ENCODE measurements around the gene MAL. TPM values are rescaled to one million over a fixed set of nuclear protein-coding genes. Genes with fewer than 3 reads are reported as not detected.

The MAL gene
- total RNA-seq, 6 experiments from 2014 or later = not detected

DNA sequence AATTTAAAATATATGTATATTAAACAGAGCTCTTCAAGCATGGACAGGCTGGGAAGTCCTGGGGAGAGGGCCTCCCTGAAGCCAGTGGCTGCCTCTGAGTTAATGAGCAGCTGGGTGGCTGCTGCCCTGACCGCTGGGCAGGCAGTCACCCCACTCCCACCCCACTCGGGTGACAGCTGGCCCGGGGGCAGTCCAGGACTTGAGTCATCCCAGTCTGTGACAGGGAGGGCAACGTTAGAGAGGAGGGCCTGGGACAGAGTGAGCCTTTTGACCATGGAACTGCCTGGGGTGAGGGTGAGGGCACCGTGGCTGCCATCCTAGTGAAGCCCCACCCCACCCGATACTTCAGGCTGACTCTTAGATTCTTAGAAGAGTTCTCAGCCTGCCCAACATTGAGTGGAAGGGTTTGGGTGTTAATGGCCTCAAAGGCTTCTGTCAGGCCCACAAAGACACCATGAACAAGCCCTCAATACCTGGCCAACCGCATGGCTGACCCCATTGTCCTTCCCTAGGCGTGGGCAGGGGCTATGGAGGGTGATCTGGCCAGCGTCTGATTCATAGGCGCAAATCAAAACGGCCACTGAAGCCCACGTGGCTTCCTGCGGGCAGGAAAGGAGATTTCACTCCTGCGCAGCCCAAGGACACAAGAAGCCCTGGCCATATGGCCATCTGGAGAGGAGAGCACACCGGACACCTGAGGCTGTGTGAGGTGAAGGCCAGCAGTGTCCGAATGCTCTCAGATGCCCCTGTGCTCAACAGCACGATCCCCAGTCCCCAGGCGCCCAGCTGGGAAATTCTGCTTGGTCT is 48.6 kb downstream of the MAL start:
- Mint-ChIP-seq H3K27ac (no peak overlapping the region), H3K4me1 (ENCODE audit: low read depth) (no peaks in the 10 kb centered on the region), H3K27me3 (ENCODE audit: insufficient read depth) (peaks cover 47% of the 10 kb centered on the region), H3K36me3 (ENCODE audit: low read depth) (no peaks in the 10 kb centered on the region), H3K4me3 (no peak overlapping the region), H3K9me3 (no peaks in the 10 kb centered on the region)
- DNase-seq = no peak
- TF ChIP-seq, protein P1, sequence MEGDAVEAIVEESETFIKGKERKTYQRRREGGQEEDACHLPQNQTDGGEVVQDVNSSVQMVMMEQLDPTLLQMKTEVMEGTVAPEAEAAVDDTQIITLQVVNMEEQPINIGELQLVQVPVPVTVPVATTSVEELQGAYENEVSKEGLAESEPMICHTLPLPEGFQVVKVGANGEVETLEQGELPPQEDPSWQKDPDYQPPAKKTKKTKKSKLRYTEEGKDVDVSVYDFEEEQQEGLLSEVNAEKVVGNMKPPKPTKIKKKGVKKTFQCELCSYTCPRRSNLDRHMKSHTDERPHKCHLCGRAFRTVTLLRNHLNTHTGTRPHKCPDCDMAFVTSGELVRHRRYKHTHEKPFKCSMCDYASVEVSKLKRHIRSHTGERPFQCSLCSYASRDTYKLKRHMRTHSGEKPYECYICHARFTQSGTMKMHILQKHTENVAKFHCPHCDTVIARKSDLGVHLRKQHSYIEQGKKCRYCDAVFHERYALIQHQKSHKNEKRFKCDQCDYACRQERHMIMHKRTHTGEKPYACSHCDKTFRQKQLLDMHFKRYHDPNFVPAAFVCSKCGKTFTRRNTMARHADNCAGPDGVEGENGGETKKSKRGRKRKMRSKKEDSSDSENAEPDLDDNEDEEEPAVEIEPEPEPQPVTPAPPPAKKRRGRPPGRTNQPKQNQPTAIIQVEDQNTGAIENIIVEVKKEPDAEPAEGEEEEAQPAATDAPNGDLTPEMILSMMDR (IDR thresholded peaks at IDR 0.05) = no peak

GRCh38 chr2:95074663-95075439 is 49.3 kb downstream of the MAL start:
- H3K4me3 Mint-ChIP-seq = no peak overlapping the region
- no peaks in the 10 kb centered on the region for H3K9me3 Mint-ChIP-seq
- H3K27me3 Mint-ChIP-seq (ENCODE audit: insufficient read depth) = peaks cover 49% of the 10 kb centered on the region
- DNase-seq = no peak
- H3K36me3 Mint-ChIP-seq (ENCODE audit: low read depth) = no peaks in the 10 kb centered on the region
- H3K27ac Mint-ChIP-seq = no peak overlapping the region
- TF ChIP-seq, protein P1 (IDR thresholded peaks at IDR 0.05) = no peak
- no peaks in the 10 kb centered on the region for H3K4me1 Mint-ChIP-seq (ENCODE audit: low read depth)

DNA sequence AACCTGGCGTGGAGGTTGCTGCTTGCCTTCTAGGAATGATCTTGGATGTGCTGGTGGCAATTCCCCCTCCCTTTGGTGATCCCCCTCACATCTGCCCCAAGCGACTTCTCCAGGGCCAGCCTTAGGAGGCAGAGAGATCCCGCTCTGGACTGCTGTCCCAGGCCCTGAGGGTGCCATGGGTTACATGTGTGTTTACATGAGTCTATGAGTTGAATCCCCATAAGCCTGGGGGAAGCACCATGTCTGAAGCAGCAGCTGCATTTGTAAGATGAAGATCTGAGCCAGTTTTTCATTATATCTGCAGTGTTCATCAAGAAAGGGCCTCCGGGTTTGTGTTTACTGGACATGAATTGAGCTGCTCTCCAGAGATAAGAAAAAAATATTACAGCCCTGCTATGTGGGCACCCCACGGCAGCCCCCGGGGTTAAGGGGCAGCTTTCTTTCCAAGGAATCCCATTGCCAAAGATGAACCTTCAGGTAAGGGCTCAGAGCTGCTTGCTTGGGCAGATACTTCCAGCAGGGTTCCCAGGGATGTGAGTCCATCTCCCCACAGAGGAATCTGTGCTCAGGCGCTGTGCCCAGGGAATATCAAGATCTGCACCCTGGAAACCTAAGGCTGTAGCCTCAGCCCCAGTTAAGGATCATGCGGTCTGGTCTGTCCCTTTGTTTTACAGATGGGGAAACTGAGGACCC is 50.1 kb downstream of the MAL start:
- no peaks in the 10 kb centered on the region for H3K9me3 Mint-ChIP-seq
- H3K36me3 Mint-ChIP-seq (ENCODE audit: low read depth) = no peaks in the 10 kb centered on the region
- H3K4me1 Mint-ChIP-seq (ENCODE audit: low read depth) = no peaks in the 10 kb centered on the region
- H3K27me3 Mint-ChIP-seq (ENCODE audit: insufficient read depth) = peaks cover 54% of the 10 kb centered on the region
- DNase-seq = no peak
- TF ChIP-seq, protein P1 (IDR thresholded peaks at IDR 0.05) = no peak
- no peak overlapping the region for H3K4me3 Mint-ChIP-seq
- H3K27ac Mint-ChIP-seq = no peak overlapping the region

DNA sequence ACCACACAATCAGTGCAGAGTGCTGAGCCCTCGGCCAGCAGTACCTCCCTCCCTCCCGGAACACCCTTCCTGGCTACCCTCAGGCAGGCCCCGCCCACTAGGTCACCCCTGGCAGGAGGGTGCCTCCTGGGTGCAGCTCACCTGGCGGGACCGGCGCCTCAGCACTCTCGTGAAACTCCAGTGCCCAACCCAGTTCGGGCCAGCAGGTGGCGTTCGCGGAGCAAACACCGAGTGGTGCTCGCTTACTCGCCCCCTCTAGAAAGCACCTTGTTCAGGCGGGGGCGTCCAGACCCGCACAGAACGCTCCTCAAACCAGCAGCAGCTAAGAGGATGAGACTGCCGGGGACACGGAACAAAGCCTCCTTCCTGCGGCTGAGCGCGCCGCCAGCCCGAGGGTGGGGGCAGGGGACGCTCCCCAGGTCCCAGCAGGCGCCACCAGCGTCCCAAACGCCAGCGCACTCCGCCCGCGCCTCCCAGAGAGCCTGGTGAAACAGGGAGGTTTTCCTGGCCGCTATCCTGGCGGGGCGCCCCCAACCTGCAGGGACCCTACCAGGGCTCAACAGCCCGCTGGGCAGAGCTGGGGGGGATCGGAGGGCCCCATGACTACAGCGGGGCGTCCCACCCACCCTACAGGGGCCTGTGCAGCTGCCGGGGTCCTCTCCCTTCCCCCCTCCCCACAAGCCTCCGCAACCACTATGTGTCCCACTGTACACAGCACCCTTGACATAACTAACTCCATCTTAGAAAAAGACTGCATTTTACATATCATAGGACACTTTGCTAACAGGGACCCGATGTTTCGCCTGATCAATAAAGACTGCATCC is 51.4 kb downstream of the MAL start:
- Mint-ChIP-seq H3K4me1 (ENCODE audit: low read depth) (no peaks in the 10 kb centered on the region), H3K4me3 (peak overlapping the region; percentile 77), H3K27ac (no peak overlapping the region), H3K36me3 (ENCODE audit: low read depth) (no peaks in the 10 kb centered on the region), H3K27me3 (ENCODE audit: insufficient read depth) (peaks cover 52% of the 10 kb centered on the region), H3K9me3 (no peaks in the 10 kb centered on the region)
- TF ChIP-seq, protein P1 (IDR thresholded peaks at IDR 0.05) = peak; percentile 89
- peak; percentile 33 for DNase-seq

GRCh38 chr2:95077530-95077825 is 52.0 kb downstream of the MAL start:
- no peaks in the 10 kb centered on the region for H3K4me1 Mint-ChIP-seq (ENCODE audit: low read depth)
- H3K36me3 Mint-ChIP-seq (ENCODE audit: low read depth) = no peaks in the 10 kb centered on the region
- TF ChIP-seq, protein P1 (IDR thresholded peaks at IDR 0.05) = no peak
- no peaks in the 10 kb centered on the region for H3K9me3 Mint-ChIP-seq
- no peak overlapping the region for H3K27ac Mint-ChIP-seq
- H3K27me3 Mint-ChIP-seq (ENCODE audit: insufficient read depth) = peaks cover 47% of the 10 kb centered on the region
- no peak for DNase-seq
- peak overlapping the region; percentile 40 for H3K4me3 Mint-ChIP-seq

Measured in HFFc6 (cell line).